H1 (cell line): ENCODE measurements around the gene FMO3. TPM values are rescaled to one million over a fixed set of nuclear protein-coding genes. Genes with fewer than 3 reads are reported as not detected.

Experiments used
- CTCF ChIA-PET: fragments of 300-600 bp; sonication (Branson Sonifier 250); formaldehyde crosslinking; loops from one replicate; lab custom pipeline; 2021; ENCODE audit not compliant: partially characterized antibody; lab: Charles Lee
- POLR2A ChIA-PET: fragments of 300-600 bp; sonication (Branson Sonifier 250); formaldehyde crosslinking; loops from one replicate; lab custom pipeline; 2021; ENCODE audit warnings: inconsistent platforms; ENCODE audit not compliant: partially characterized antibody; lab: Charles Lee
- DNase-seq, 2 experiments: peaks; one replicate each; pipeline versions ENCODE4 v3.0.0 to v3.0.0-alpha.2; 2010 to 2022; ENCODE audit warnings: low spot score in 2 of 2, low read depth in 1 of 2, mixed read lengths in 1 of 2
- FAIRE-seq: peaks from 2 replicates; lab custom pipeline; 2011; peaks lifted over from hg19 to GRCh38; lab: Jason Lieb, UNC
- H2AFZ ChIP-seq: 2 replicates; pipeline ENCODE4 v1.8.1; 2012; ENCODE audit warnings: low read length, inconsistent platforms
- H2AK5ac ChIP-seq: 2 replicates; pipeline ENCODE4 v1.6.1; 2013; ENCODE audit warnings: low read depth, low read length
- H2BK120ac ChIP-seq: replicated peaks from 2 replicates; pipeline ENCODE3; 2013; ENCODE audit warnings: low read depth, low read length, inconsistent platforms
- H2BK12ac ChIP-seq: 2 replicates; pipeline ENCODE4 v1.6.1; 2013; ENCODE audit warnings: low read depth, low read length
- H2BK15ac ChIP-seq: 2 replicates; pipeline ENCODE4 v1.6.1; 2013; ENCODE audit warnings: low read length
- H2BK20ac ChIP-seq: 2 replicates; pipeline ENCODE4 v1.6.1; 2013; ENCODE audit warnings: low read length
- H2BK5ac ChIP-seq: 2 replicates; pipeline ENCODE4 v1.6.1; 2013; ENCODE audit warnings: low read depth, low read length
- H3K14ac ChIP-seq: 2 replicates; pipeline ENCODE4 v1.6.1; 2013; ENCODE audit warnings: inconsistent platforms; ENCODE audit not compliant: insufficient read length
- H3K18ac ChIP-seq: 2 replicates; pipeline ENCODE4 v1.6.1; 2013; ENCODE audit warnings: low read length; ENCODE audit errors: extremely low read depth
- H3K23ac ChIP-seq: 2 replicates; pipeline ENCODE4 v1.6.1; 2013; ENCODE audit warnings: inconsistent platforms; ENCODE audit not compliant: insufficient read length
- H3K23me2 ChIP-seq: 2 replicates; pipeline ENCODE4 v1.6.1; 2013; ENCODE audit warnings: low read depth, low read length
- H3K27ac ChIP-seq: 2 replicates; pipeline ENCODE4 v1.6.1; 2011; ENCODE audit warnings: low read depth, low read length, inconsistent platforms
- H3K27me3 ChIP-seq, 4 experiments: replicated peaks in 1 of 4; 1 replicate in 1 of 4; 2 replicates in 3 of 4; pipeline versions ENCODE4 v1.6.1 to v1.8.1; 2011 to 2013; ENCODE audit warnings: low read length in 3 of 4, mild to moderate bottlenecking in 3 of 4, inconsistent platforms in 2 of 4, mixed read lengths in 2 of 4, moderate library complexity in 1 of 4; ENCODE audit not compliant: control insufficient read depth in 3 of 4, insufficient read depth in 3 of 4; ENCODE audit errors: extremely low read depth in 1 of 4
- H3K36me3 ChIP-seq, 4 experiments: 2 replicates each; pipeline versions ENCODE4 v1.6.1 to v1.8.1; 2011 to 2013; ENCODE audit warnings: mild to moderate bottlenecking in 4 of 4, low read length in 3 of 4, moderate library complexity in 2 of 4, control low read depth in 1 of 4, inconsistent platforms in 1 of 4; ENCODE audit not compliant: insufficient read depth in 4 of 4, control insufficient read depth in 2 of 4
- H3K4ac ChIP-seq: replicated peaks from 2 replicates; pipeline ENCODE3; 2013; ENCODE audit warnings: low read length, low read depth, mixed read lengths, inconsistent platforms; ENCODE audit not compliant: insufficient read length
- H3K4me1 ChIP-seq, 4 experiments: replicated peaks in 1 of 4; 1 replicate in 1 of 4; 2 replicates in 3 of 4; pipeline versions ENCODE4 v1.6.1 to v1.8.1; 2011 to 2013; ENCODE audit warnings: low read length in 3 of 4, inconsistent platforms in 2 of 4, mixed read lengths in 1 of 4; ENCODE audit not compliant: insufficient read depth in 4 of 4, control insufficient read depth in 3 of 4
- H3K4me2 ChIP-seq, 2 experiments: 2 replicates each; pipeline versions ENCODE4 v1.6.1 to v1.8.1; 2011 to 2013; ENCODE audit warnings: low read depth in 2 of 2, low read length in 2 of 2, control low read depth in 1 of 2, inconsistent platforms in 1 of 2, mild to moderate bottlenecking in 1 of 2; ENCODE audit not compliant: insufficient read depth in 1 of 2
- H3K4me3 ChIP-seq, 4 experiments: fragments of 200-600, 300-600 bp in 1 of 4; sonication (generic), shearing (Covaris generic), sonication (Bioruptor Twin) in 1 of 4; 2 replicates each; pipeline versions ENCODE4 v1.5.1 to v1.8.1; 2011 to 2016; ENCODE audit warnings: low read length in 4 of 4, low read depth in 3 of 4, control low read depth in 2 of 4, inconsistent platforms in 2 of 4, mild to moderate bottlenecking in 2 of 4, mixed read lengths in 1 of 4, moderate library complexity in 1 of 4; ENCODE audit not compliant: insufficient read depth in 2 of 4; ENCODE audit errors: extremely low read depth in 1 of 4
- H3K56ac ChIP-seq: replicated peaks from 2 replicates; pipeline ENCODE3; 2013; ENCODE audit warnings: low read depth, mild to moderate bottlenecking, mixed read lengths, low read length, inconsistent platforms; ENCODE audit not compliant: insufficient read length
- H3K79me1 ChIP-seq: 2 replicates; pipeline ENCODE4 v1.6.1; 2013; ENCODE audit warnings: low read depth, low read length, control low read depth
- H3K79me2 ChIP-seq, 2 experiments: 2 replicates each; pipeline versions ENCODE4 v1.6.1 to v1.8.1; 2012 to 2013; ENCODE audit warnings: low read length in 2 of 2, mild to moderate bottlenecking in 2 of 2, inconsistent platforms in 1 of 2; ENCODE audit not compliant: insufficient read depth in 2 of 2, control insufficient read depth in 1 of 2
- H3K9ac ChIP-seq, 4 experiments: replicated peaks in 1 of 4; 1 replicate in 1 of 4; 2 replicates in 3 of 4; pipeline versions ENCODE4 v1.6.1 to v1.8.1; 2011 to 2013; ENCODE audit warnings: low read depth in 3 of 4, low read length in 3 of 4, control low read depth in 2 of 4, mild to moderate bottlenecking in 2 of 4, moderate library complexity in 2 of 4, inconsistent platforms in 1 of 4; ENCODE audit errors: extremely low read depth in 1 of 4
- H3K9me3 ChIP-seq, 2 experiments: 2 replicates each; pipeline versions ENCODE4 v1.6.1 to v1.8.1; 2012 to 2013; ENCODE audit warnings: mild to moderate bottlenecking in 2 of 2, moderate library complexity in 2 of 2, control low read depth in 1 of 2, inconsistent platforms in 1 of 2, low read depth in 1 of 2, low read length in 1 of 2, mixed read lengths in 1 of 2; ENCODE audit not compliant: insufficient read depth in 2 of 2
- H4K20me1 ChIP-seq, 2 experiments: replicated peaks in 1 of 2; 2 replicates each; pipeline versions ENCODE3 to v1.8.1; 2011 to 2013; ENCODE audit warnings: inconsistent platforms in 2 of 2, low read length in 2 of 2, mild to moderate bottlenecking in 1 of 2; ENCODE audit not compliant: insufficient read depth in 2 of 2, control insufficient read depth in 1 of 2
- H4K5ac ChIP-seq: 2 replicates; pipeline ENCODE4 v1.6.1; 2013; ENCODE audit warnings: low read length, low read depth, mixed read lengths, inconsistent platforms; ENCODE audit not compliant: insufficient read length
- H4K8ac ChIP-seq: 2 replicates; pipeline ENCODE4 v1.8.0; 2013; ENCODE audit warnings: mild to moderate bottlenecking, moderate library complexity, low read length, inconsistent platforms; ENCODE audit not compliant: insufficient read depth; ENCODE audit errors: extremely low read depth
- H4K91ac ChIP-seq: replicated peaks from 2 replicates; pipeline ENCODE3; 2013; ENCODE audit warnings: low read length, mixed read lengths, inconsistent platforms; ENCODE audit not compliant: insufficient read length
- RBBP5 ChIP-seq: IDR thresholded peaks from 2 replicates; pipeline ENCODE4 v1.7.1; 2012; ENCODE audit warnings: low read depth, mild to moderate bottlenecking, inconsistent platforms, low read length, moderate library complexity, borderline replicate concordance
- RNF2 ChIP-seq: fragments of 200-900, 300-1000 bp; sonication (generic); IDR thresholded peaks from 2 replicates; pipeline ENCODE4 v1.7.1; 2016; ENCODE audit warnings: borderline replicate concordance, low read depth, mild to moderate bottlenecking, antibody characterized with exemption, low read length; ENCODE audit not compliant: poor library complexity, severe bottlenecking; ENCODE audit errors: missing control alignments
- SIRT6 ChIP-seq: IDR thresholded peaks from one replicate; pipeline ENCODE4 v1.7.1; 2012; ENCODE audit warnings: low read length, inconsistent platforms
- SUZ12 ChIP-seq: fragments of 200-600 bp; sonication (generic); IDR thresholded peaks from 2 replicates; pipeline ENCODE4 v1.6.1; 2012; ENCODE audit warnings: mild to moderate bottlenecking, inconsistent platforms, low read length, moderate library complexity, mixed read lengths
- ZNF274 ChIP-seq: IDR thresholded peaks from 2 replicates; pipeline ENCODE4 v1.7.0; 2012; ENCODE audit warnings: low read length, borderline replicate concordance; ENCODE audit errors: extremely low read depth
- WGBS, 2 experiments: shearing (Covaris generic) in 1 of 2; methylation state at CpG; one replicate each; pipeline versions ENCODE4 v1.1.6 to v1.1.7; 2013 to 2015; ENCODE audit warnings: low lambda C conversion rate in 2 of 2, mixed read lengths in 2 of 2, inconsistent platforms in 1 of 2, low coverage in 1 of 2, missing lambda C conversion rate in 1 of 2; ENCODE audit not compliant: insufficient replicate concordance in 2 of 2, insufficient coverage in 1 of 2, insufficient read length in 1 of 2; ENCODE audit errors: extremely low coverage in 1 of 2, missing lambda C conversion rate in 1 of 2; 5-methylcytosine and 5-hydroxymethylcytosine counted together
- polyA plus RNA-seq, 7 experiments: library from polyadenylated mRNA; depleted of rRNA in 3 of 7; stranded (reverse) in 5 of 7; unstranded in 2 of 7; fragments of >200 nt in 5 of 7; fragments of 200-250 nt in 2 of 7; gene quantifications; 1 replicate in 5 of 7; 2 replicates in 1 of 7; 4 replicates in 1 of 7; pipeline versions ENCODE4 v1.2.1 to v1.2.3, GENCODE V29; 2011 to 2013; ENCODE audit warnings: missing spikeins in 2 of 7, mixed read lengths in 2 of 7
- total RNA-seq: library from RNA; stranded (reverse); fragmentation: NEBNext Ultra II Directional; extraction: Animal tissue kit (Norgen Biotek cat#: 25700); gene quantifications from 2 replicates; pipeline ENCODE4 v1.2.1, GENCODE V29; 2021

Gene FMO3
- total and polyA plus RNA-seq, 2 of the 8 experiments (the other 6 are each of a cell fraction or from before 2014, with no cell fraction given): not detected

DNA sequence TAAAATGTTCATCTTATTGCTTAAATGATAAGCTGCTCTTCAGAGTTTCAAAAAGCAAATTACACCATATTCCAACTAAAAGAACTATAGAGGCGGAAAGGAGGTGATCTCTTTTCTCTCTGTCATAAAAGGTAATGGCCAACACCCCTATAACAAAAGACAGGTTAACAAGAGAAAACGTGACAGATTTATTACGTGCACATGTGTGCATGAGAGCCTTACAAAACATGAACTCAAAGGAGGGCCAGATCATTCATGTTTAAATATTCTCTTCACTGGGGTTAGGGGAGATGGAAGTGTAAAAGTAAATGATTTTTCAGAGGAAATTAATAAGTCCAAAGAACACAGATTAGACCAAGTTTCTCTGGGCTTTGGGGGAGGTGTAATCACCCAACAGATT is 67.8 kb downstream of the FMO3 start:
- no peak overlapping the region for H4K5ac ChIP-seq
- no peak overlapping the region for H3K23ac ChIP-seq
- H3K23me2 ChIP-seq: no peaks in the 10 kb centered on the region
- no peak overlapping the region for H3K4ac ChIP-seq
- no peaks in the 10 kb centered on the region; a peak in 1 of 8 replicates for H3K36me3 ChIP-seq
- H3K4me2 ChIP-seq: no peak overlapping the region
- no peak for FAIRE-seq
- ChIA-PET POLR2A (no interaction called here), CTCF (interaction anchor here (0.5 to 1.4 kb wide), 5 partner anchors 14 to 302 kb away, joined by 3 read pairs; no protein-coding TSS in a partner anchor)
- H3K9me3 ChIP-seq: peaks cover 4 to 5% of the 10 kb centered on the region in 2 experiments; a peak in 1 of 4 replicates
- no peak overlapping the region for H4K91ac ChIP-seq
- H2BK5ac ChIP-seq: no peak overlapping the region
- no peaks in the 10 kb centered on the region for H3K79me1 ChIP-seq
- no peak overlapping the region for H3K4me3 ChIP-seq
- no peak overlapping the region for H4K8ac ChIP-seq
- no peak overlapping the region for H2BK20ac ChIP-seq
- H2BK12ac ChIP-seq: no peak overlapping the region
- no peaks in the 10 kb centered on the region for H4K20me1 ChIP-seq
- H3K56ac ChIP-seq: no peak overlapping the region
- no peak overlapping the region for H3K14ac ChIP-seq
- no peak overlapping the region for H2AFZ ChIP-seq
- no peak for TF ChIP-seq ZNF274
- TF ChIP-seq RBBP5: no peak
- no peak for TF ChIP-seq SIRT6
- TF ChIP-seq RNF2: no peak
- no peak for TF ChIP-seq SUZ12
- H3K27me3 ChIP-seq: no peaks in the 10 kb centered on the region
- H2BK120ac ChIP-seq: no peak overlapping the region
- no peak overlapping the region for H3K18ac ChIP-seq
- peaks cover 0 to 2% (median 0%) of the 10 kb centered on the region in 4 experiments; a peak in 1 of 7 replicates for H3K4me1 ChIP-seq
- WGBS, 2 experiments: 86% methylated on average over 3 of the region's 3 CpGs; no CpG with 5 or more reads in 1 of the 2 experiments
- DNase-seq: no peak
- no peak overlapping the region for H3K9ac ChIP-seq
- no peak overlapping the region for H3K27ac ChIP-seq
- H2AK5ac ChIP-seq: no peak overlapping the region
- H3K79me2 ChIP-seq: no peaks in the 10 kb centered on the region
- no peak overlapping the region for H2BK15ac ChIP-seq
